ENCODE measurements around the gene EIF3J. TPM values are rescaled to one million over a fixed set of nuclear protein-coding genes. Genes with fewer than 3 reads are reported as not detected.
"Not testable (repeated sequence)": the region's sequence is repeated elsewhere in the genome, so short reads cannot be mapped to it uniquely, and the experiment has no call there.

EIF3J gene
- total RNA-seq, 4 donors from 2014 or later, result 45.0 to 155 (median 53.8) TPM

- ATAC-seq (ENCODE audit: low FRiP score) (no peak), DNase-seq (ENCODE audit: low spot score) (no peak)
- no peak for TF ChIP-seq CTCF (IDR thresholded peaks at IDR 0.05)
Observed at GRCh38 chr15:44501768-44502366, 35.1 kb upstream of the EIF3J start.

- DNase-seq (ENCODE audit: low spot score), result no peak
- no peak for ATAC-seq (ENCODE audit: low FRiP score)
- no peak for TF ChIP-seq CTCF (IDR thresholded peaks at IDR 0.05)
Observed at GRCh38 chr15:44516436-44516835, 20.5 kb upstream of the EIF3J start.

- ATAC-seq (ENCODE audit: low FRiP score) (no peak), DNase-seq (ENCODE audit: low spot score) (no peak)
- TF ChIP-seq CTCF (IDR thresholded peaks at IDR 0.05), result no peak
Observed at GRCh38 chr15:44519537-44519936, 17.4 kb upstream of the EIF3J start.

- ATAC-seq (ENCODE audit: low FRiP score), result no peak
- TF ChIP-seq CTCF (IDR thresholded peaks at IDR 0.05), result no peak
- DNase-seq (ENCODE audit: low spot score), result no peak
Observed at GRCh38 chr15:44525018-44525417, 11.9 kb upstream of the EIF3J start.

- ATAC-seq (ENCODE audit: low FRiP score) (no peak), DNase-seq (ENCODE audit: low spot score) (no peak)
- no peak for TF ChIP-seq CTCF (IDR thresholded peaks at IDR 0.05)
Observed at GRCh38 chr15:44527241-44527640, 9.7 kb upstream of the EIF3J start.

GRCh38 chr15:44529864-44530604 is 6.9 kb upstream of the EIF3J start:
- ATAC-seq (ENCODE audit: low FRiP score) (no peak), DNase-seq (ENCODE audit: low spot score) (no peak)
- no peak for TF ChIP-seq CTCF (IDR thresholded peaks at IDR 0.05)

- ATAC-seq (ENCODE audit: low FRiP score) (no peak), DNase-seq (ENCODE audit: low spot score) (no peak)
- TF ChIP-seq CTCF (IDR thresholded peaks at IDR 0.05), result no peak
Observed at GRCh38 chr15:44530653-44531052, 6.3 kb upstream of the EIF3J start.

- not testable (repeated sequence) for ATAC-seq (ENCODE audit: low FRiP score); DNase-seq (ENCODE audit: low spot score)
Observed at GRCh38 chr15:44532275-44532674, 4.7 kb upstream of the EIF3J start.
